H9 (cell line): ENCODE data around the gene DDX1. TPM values are rescaled to one million over a fixed set of nuclear protein-coding genes. Genes with fewer than 3 reads are reported as not detected.

ENCODE experiments used
- DNase-seq: peaks from one replicate; pipeline ENCODE4 v3.0.0-alpha.2; 2017
- H2AFZ ChIP-seq: one replicate; pipeline ENCODE4 v1.6.1; 2013; ENCODE audit warnings: mild to moderate bottlenecking, low read length, control low read depth, moderate library complexity
- H2AK5ac ChIP-seq: 2 replicates; pipeline ENCODE4 v1.6.1; 2013; ENCODE audit warnings: low read length, control low read depth, mixed read lengths; ENCODE audit not compliant: insufficient read length
- H2BK120ac ChIP-seq: one replicate; pipeline ENCODE4 v1.6.1; 2013; ENCODE audit warnings: low read depth, mild to moderate bottlenecking, low read length, control low read depth, inconsistent platforms; ENCODE audit not compliant: poor library complexity, severe bottlenecking
- H2BK12ac ChIP-seq: 2 replicates; pipeline ENCODE4 v1.6.1; 2013; ENCODE audit warnings: low read length, control low read depth, mixed read lengths, low read depth; ENCODE audit not compliant: insufficient read length
- H2BK15ac ChIP-seq: 2 replicates; pipeline ENCODE4 v1.6.1; 2013; ENCODE audit warnings: low read depth, low read length, control low read depth
- H2BK20ac ChIP-seq: one replicate; pipeline ENCODE4 v1.6.1; 2013; ENCODE audit warnings: low read depth, mild to moderate bottlenecking, low read length, control low read depth, inconsistent platforms; ENCODE audit not compliant: poor library complexity, severe bottlenecking
- H2BK5ac ChIP-seq: 2 replicates; pipeline ENCODE4 v1.6.1; 2013; ENCODE audit warnings: low read length, control low read depth, mixed read lengths; ENCODE audit not compliant: insufficient read length
- H3K14ac ChIP-seq: 2 replicates; pipeline ENCODE4 v1.6.1; 2013; ENCODE audit warnings: low read length, control low read depth; ENCODE audit not compliant: insufficient read depth
- H3K18ac ChIP-seq: 2 replicates; pipeline ENCODE4 v1.6.1; 2013; ENCODE audit warnings: low read depth, mild to moderate bottlenecking, mixed read lengths, low read length, control low read depth; ENCODE audit not compliant: insufficient read length
- H3K23ac ChIP-seq: 2 replicates; pipeline ENCODE4 v1.6.1; 2013; ENCODE audit warnings: low read length, control low read depth, mixed read lengths, low read depth; ENCODE audit not compliant: insufficient read length
- H3K23me2 ChIP-seq: 2 replicates; pipeline ENCODE4 v1.6.1; 2013; ENCODE audit warnings: low read depth, mild to moderate bottlenecking, mixed read lengths, low read length, control low read depth; ENCODE audit not compliant: insufficient read length, poor library complexity, severe bottlenecking
- H3K27ac ChIP-seq: 2 replicates; pipeline ENCODE4 v1.5.1; 2013; ENCODE audit warnings: low read length, control low read depth, mixed read lengths, low read depth; ENCODE audit not compliant: insufficient read length
- H3K27me3 ChIP-seq: 2 replicates; pipeline ENCODE4 v1.6.1; 2013; ENCODE audit warnings: low read length, control low read depth, inconsistent platforms; ENCODE audit not compliant: insufficient read depth
- H3K4ac ChIP-seq: 2 replicates; pipeline ENCODE4 v1.6.1; 2013; ENCODE audit warnings: low read depth, mild to moderate bottlenecking, control low read depth, inconsistent platforms, low read length, moderate library complexity
- H3K4me1 ChIP-seq: 2 replicates; pipeline ENCODE4 v1.6.1; 2013; ENCODE audit warnings: low read length, control low read depth, inconsistent platforms; ENCODE audit not compliant: insufficient read depth
- H3K4me2 ChIP-seq: 2 replicates; pipeline ENCODE4 v1.6.1; 2013; ENCODE audit warnings: low read length, control low read depth, mixed read lengths; ENCODE audit not compliant: insufficient read length, insufficient read depth
- H3K56ac ChIP-seq: 2 replicates; pipeline ENCODE4 v1.6.1; 2013; ENCODE audit warnings: low read depth, mild to moderate bottlenecking, mixed read lengths, low read length, control low read depth; ENCODE audit not compliant: insufficient read length
- H3K79me1 ChIP-seq: 2 replicates; pipeline ENCODE4 v1.6.1; 2013; ENCODE audit warnings: low read depth, mild to moderate bottlenecking, moderate library complexity, low read length, control low read depth, inconsistent platforms; ENCODE audit not compliant: insufficient read depth, poor library complexity, severe bottlenecking
- H3K79me2 ChIP-seq: 2 replicates; pipeline ENCODE4 v1.6.1; 2013; ENCODE audit warnings: low read length, control low read depth, inconsistent platforms; ENCODE audit not compliant: insufficient read depth
- H3K9ac ChIP-seq: 2 replicates; pipeline ENCODE4 v1.6.1; 2013; ENCODE audit warnings: low read length, control low read depth, mixed read lengths; ENCODE audit not compliant: insufficient read length; ENCODE audit errors: extremely low read depth
- H3K9me3 ChIP-seq: one replicate; pipeline ENCODE4 v1.6.1; 2013; ENCODE audit warnings: low read depth, low read length, inconsistent platforms; ENCODE audit not compliant: control insufficient read depth
- H3T11ph ChIP-seq: one replicate; pipeline ENCODE4 v1.6.1; 2013; ENCODE audit warnings: mild to moderate bottlenecking, low read length, control low read depth, inconsistent platforms
- H4K20me1 ChIP-seq: one replicate; pipeline ENCODE4 v1.6.1; 2013; ENCODE audit not compliant: control insufficient read depth, insufficient read length, insufficient read depth
- H4K5ac ChIP-seq: 2 replicates; pipeline ENCODE4 v1.6.1; 2013; ENCODE audit warnings: low read depth, mild to moderate bottlenecking, mixed read lengths, low read length, control low read depth; ENCODE audit not compliant: insufficient read length
- H4K8ac ChIP-seq: replicated peaks from 2 replicates; pipeline ENCODE4 v1.6.1; 2013; ENCODE audit warnings: low read length, control low read depth, mixed read lengths, low read depth; ENCODE audit not compliant: insufficient read length
- H4K91ac ChIP-seq: 2 replicates; pipeline ENCODE4 v1.6.1; 2013; ENCODE audit warnings: low read depth, mild to moderate bottlenecking, moderate library complexity, mixed read lengths, low read length, control low read depth; ENCODE audit not compliant: insufficient read length
- H3K27ac Mint-ChIP-seq, 3 experiments: 2 replicates in 2 of 3; 3 replicates in 1 of 3; pipeline ENCODE4 v1.8.0; 2020 to 2021; ENCODE audit warnings: mixed read lengths in 3 of 3, mild to moderate bottlenecking in 1 of 3, moderate library complexity in 1 of 3
- H3K27me3 Mint-ChIP-seq: 2 replicates; pipeline ENCODE4 v1.8.0; 2021; ENCODE audit warnings: low read depth, mild to moderate bottlenecking, moderate library complexity, mixed read lengths
- H3K36me3 Mint-ChIP-seq, 3 experiments: 2 replicates in 2 of 3; 3 replicates in 1 of 3; pipeline ENCODE4 v1.8.0; 2020 to 2021; ENCODE audit warnings: low read depth in 3 of 3, mixed read lengths in 3 of 3; ENCODE audit not compliant: insufficient read depth in 1 of 3
- H3K4me1 Mint-ChIP-seq, 2 experiments: 2 replicates each; pipeline ENCODE4 v1.8.0; 2020; ENCODE audit warnings: mixed read lengths in 2 of 2
- H3K4me3 Mint-ChIP-seq, 2 experiments: 2 replicates in 1 of 2; 3 replicates in 1 of 2; pipeline ENCODE4 v1.8.0; 2020 to 2021; ENCODE audit warnings: mild to moderate bottlenecking in 2 of 2, mixed read lengths in 2 of 2, moderate library complexity in 1 of 2
- H3K9me3 Mint-ChIP-seq, 2 experiments: 2 replicates in 1 of 2; 3 replicates in 1 of 2; pipeline ENCODE4 v1.8.0; 2020; ENCODE audit warnings: mild to moderate bottlenecking in 2 of 2, mixed read lengths in 2 of 2, moderate library complexity in 1 of 2
- WGBS: extraction: QIAGEN DNeasy Blood & Tissue Kit; methylation state at CpG from one replicate; pipeline ENCODE4 v1.1.7; 2013; ENCODE audit warnings: missing lambda C conversion rate, low lambda C conversion rate, mixed read lengths; ENCODE audit not compliant: insufficient read length; ENCODE audit errors: extremely low coverage; 5-methylcytosine and 5-hydroxymethylcytosine counted together
- total RNA-seq: library from RNA; stranded (reverse); gene quantifications from 2 replicates; pipeline ENCODE4 v1.2.1, GENCODE V29; 2021
- TF ChIP-seq, protein P1 (sequence below): fragments of 200-600 bp; sonication (generic); conservative IDR thresholded peaks from 3 replicates; pipeline ENCODE4 v1.8.0; 2021; ENCODE audit warnings: antibody characterized with exemption, mild to moderate bottlenecking

DDX1 gene
- total RNA-seq, 1 experiment from 2014 or later: 120 TPM

DNA sequence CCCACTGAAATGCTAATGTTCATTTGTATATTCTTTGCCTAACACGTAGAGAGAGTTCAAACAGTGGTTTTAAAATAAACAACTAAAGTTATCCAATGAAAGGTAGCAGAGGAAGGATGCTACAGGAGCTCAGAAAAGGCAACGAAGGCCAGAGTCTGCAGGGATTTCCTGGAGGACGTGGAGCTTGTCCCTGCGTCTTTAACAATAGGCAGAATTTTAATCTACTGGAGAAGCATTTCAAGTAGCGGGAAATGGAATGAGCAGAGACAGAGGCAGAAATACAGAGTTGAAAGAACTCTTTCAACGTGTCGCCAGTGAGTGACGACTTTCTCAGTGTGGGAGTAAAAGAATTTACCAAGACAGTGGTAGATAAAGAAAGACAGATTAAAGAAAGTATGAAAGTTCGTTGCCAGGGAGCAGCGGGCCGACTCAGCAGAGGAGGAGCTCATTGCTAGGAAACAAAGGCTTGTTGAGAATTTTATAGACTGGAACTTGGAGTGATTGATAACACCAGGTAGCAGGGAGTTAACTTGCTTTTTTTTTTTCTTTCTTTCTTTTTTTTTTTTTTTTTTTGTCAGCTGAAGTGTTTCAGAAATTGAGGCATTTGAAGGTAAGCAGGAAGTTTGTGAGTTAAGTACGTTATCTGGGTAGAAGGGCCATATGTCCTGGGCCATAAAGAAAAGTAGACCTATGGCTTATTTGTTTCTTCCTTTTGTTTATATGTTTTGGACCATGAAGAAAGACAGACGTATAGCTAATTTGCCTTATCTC, 29.9 kb upstream of the DDX1 start:
- Histone ChIP-seq H3K14ac (no peak overlapping the region; the same call in 1 of the 2 replicates), H2BK120ac (no peak overlapping the region), H2AFZ (peak overlapping the region; percentile 98), H3K23ac (no peak overlapping the region), H4K91ac (no peak overlapping the region), H4K5ac (no peak overlapping the region), H2BK15ac (no peak overlapping the region), H3K27me3 (no peaks in the 10 kb centered on the region), H3K4me1 (0 out of 2 replicates have a peak, but pooled peaks cover 3% of the 10 kb centered on the region), H4K20me1 (no peaks in the 10 kb centered on the region), H3K9me3 (no peaks in the 10 kb centered on the region), H3K27ac (no peak overlapping the region), H3K18ac (peak overlapping the region; percentile 4), H4K8ac (no peak overlapping the region), H3K9ac (no peak overlapping the region), H2BK5ac (no peak overlapping the region), H2BK20ac (no peak overlapping the region), H3K4me2 (peak overlapping the region; percentile 100), H3T11ph (no peak overlapping the region), H3K56ac (no peak overlapping the region), H2AK5ac (no peak overlapping the region), H3K23me2 (peaks cover 12% of the 10 kb centered on the region), H3K79me2 (no peaks in the 10 kb centered on the region; the same call in 1 of the 2 replicates), H3K4ac (no peak overlapping the region), H2BK12ac (no peak overlapping the region), H3K79me1 (peaks cover 6% of the 10 kb centered on the region)
- no peaks in the 10 kb centered on the region for H3K36me3 Mint-ChIP-seq
- peaks cover 13 to 20% of the 10 kb centered on the region in 2 experiments for H3K4me1 Mint-ChIP-seq
- DNase-seq: no peak
- peaks cover 3% of the 10 kb centered on the region; the same call in 1 of the 2 replicates for H3K27me3 Mint-ChIP-seq
- peak overlapping the region; percentile 99 for H3K4me3 Mint-ChIP-seq
- H3K27ac Mint-ChIP-seq: peak overlapping the region; percentile 60 to 81 (median 78); a peak in 4 of 7 replicates
- WGBS: no CpG with 5 or more reads among the region's 13 CpGs
- TF ChIP-seq, protein P1, sequence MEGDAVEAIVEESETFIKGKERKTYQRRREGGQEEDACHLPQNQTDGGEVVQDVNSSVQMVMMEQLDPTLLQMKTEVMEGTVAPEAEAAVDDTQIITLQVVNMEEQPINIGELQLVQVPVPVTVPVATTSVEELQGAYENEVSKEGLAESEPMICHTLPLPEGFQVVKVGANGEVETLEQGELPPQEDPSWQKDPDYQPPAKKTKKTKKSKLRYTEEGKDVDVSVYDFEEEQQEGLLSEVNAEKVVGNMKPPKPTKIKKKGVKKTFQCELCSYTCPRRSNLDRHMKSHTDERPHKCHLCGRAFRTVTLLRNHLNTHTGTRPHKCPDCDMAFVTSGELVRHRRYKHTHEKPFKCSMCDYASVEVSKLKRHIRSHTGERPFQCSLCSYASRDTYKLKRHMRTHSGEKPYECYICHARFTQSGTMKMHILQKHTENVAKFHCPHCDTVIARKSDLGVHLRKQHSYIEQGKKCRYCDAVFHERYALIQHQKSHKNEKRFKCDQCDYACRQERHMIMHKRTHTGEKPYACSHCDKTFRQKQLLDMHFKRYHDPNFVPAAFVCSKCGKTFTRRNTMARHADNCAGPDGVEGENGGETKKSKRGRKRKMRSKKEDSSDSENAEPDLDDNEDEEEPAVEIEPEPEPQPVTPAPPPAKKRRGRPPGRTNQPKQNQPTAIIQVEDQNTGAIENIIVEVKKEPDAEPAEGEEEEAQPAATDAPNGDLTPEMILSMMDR: no peak
- H3K9me3 Mint-ChIP-seq: no peaks in the 10 kb centered on the region
